Peyer's patch (tissue), 4 donors: ENCODE measurements around the gene GRID2IP.

Experiments used
- CTCF ChIP-seq, 6 experiments: fragments of 450-650 bp in 4 of 6; fragments of 200-600 bp in 2 of 6; sonication (generic) in 1 of 6; IDR thresholded peaks; one replicate each; pipeline ENCODE4 v1.5.1; 2017 to 2019; ENCODE audit warnings: antibody characterized with exemption in 6 of 6, mild to moderate bottlenecking in 3 of 6, moderate library complexity in 1 of 6
- POLR2A ChIP-seq, 2 donors: fragments of 450-650 bp; IDR thresholded peaks; one replicate each; pipeline ENCODE4 v1.5.1; 2017; ENCODE audit warnings: antibody characterized with exemption in 2 of 2, mild to moderate bottlenecking in 2 of 2, moderate library complexity in 2 of 2

GRCh38 chr7:6578114-6579084 lies 27.1 kb upstream of the GRID2IP start:
- TF ChIP-seq CTCF (IDR thresholded peaks at IDR 0.05) (no peak), POLR2A (IDR thresholded peaks at IDR 0.05) (no peak)
